A549 treated with RU486 at 1 μM for 4 hours (cell line): ENCODE measurements around the gene SMCR8. TPM values are rescaled to one million over a fixed set of nuclear protein-coding genes. Genes with fewer than 3 reads are reported as not detected.

Source experiments
- total RNA-seq: library from RNA; stranded (reverse); fragments of 200-300 nt; extraction: Qiagen RNA extraction; gene quantifications from 5 replicates; pipeline ENCODE4 v1.2.3, GENCODE V29; 2022; ENCODE audit warnings: low read depth

Gene SMCR8, protein sequence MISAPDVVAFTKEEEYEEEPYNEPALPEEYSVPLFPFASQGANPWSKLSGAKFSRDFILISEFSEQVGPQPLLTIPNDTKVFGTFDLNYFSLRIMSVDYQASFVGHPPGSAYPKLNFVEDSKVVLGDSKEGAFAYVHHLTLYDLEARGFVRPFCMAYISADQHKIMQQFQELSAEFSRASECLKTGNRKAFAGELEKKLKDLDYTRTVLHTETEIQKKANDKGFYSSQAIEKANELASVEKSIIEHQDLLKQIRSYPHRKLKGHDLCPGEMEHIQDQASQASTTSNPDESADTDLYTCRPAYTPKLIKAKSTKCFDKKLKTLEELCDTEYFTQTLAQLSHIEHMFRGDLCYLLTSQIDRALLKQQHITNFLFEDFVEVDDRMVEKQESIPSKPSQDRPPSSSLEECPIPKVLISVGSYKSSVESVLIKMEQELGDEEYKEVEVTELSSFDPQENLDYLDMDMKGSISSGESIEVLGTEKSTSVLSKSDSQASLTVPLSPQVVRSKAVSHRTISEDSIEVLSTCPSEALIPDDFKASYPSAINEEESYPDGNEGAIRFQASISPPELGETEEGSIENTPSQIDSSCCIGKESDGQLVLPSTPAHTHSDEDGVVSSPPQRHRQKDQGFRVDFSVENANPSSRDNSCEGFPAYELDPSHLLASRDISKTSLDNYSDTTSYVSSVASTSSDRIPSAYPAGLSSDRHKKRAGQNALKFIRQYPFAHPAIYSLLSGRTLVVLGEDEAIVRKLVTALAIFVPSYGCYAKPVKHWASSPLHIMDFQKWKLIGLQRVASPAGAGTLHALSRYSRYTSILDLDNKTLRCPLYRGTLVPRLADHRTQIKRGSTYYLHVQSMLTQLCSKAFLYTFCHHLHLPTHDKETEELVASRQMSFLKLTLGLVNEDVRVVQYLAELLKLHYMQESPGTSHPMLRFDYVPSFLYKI
- total RNA-seq = 15.4 to 16.8 TPM (median 16.2 TPM) in 5 replicates

DNA sequence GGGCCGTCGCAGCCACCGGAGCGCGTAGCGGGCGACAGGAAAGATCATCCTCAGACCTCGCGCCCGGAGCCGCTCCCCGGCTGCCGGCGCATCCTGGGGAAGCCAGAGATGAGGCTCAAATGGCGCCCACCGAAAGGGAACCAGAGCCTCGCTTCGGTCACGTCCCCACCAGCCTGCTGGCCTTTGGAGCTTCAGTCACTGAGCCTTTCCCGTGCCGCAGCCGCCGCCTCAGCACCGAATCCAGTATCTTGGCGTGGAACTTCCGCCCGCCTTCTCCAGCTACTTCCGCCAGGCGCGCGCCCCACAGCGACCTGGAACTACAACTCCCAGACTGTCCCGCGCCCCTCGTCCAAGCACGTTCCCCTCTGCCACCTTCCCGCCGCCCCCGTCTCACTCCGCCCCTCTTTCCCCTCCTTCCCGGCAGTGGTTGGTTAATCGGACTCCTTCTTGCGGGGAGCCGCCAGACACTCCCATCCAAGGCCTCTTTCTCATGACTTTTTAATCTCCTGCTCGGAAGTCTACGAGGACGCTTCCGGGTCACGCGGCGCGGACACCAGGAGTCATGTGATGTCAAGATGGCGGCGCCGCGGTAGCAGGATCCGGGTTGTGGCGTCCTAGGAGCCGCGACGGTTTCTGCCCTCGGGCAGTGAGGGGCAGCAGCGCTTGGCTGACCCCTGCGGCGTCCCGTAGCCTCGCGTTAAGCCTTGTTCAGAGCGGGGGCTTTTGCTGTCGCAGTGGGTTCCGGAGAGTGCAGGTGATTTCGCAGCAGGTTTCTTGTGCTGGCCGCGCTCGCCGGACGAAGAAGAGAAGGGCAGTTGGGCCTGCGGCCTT is at the start of gene SMCR8, which contains the start of gene TOP3A:
TSS of gene SMCR8 (plus strand) at position 563 of the 831 bp plus-strand sequence. CDS start 497 bp downstream, outside the sequence.
TSS of gene TOP3A (minus strand) at position 264 of the 831 bp plus-strand sequence. CDS start at position 48, 216 bp downstream.

DNA sequence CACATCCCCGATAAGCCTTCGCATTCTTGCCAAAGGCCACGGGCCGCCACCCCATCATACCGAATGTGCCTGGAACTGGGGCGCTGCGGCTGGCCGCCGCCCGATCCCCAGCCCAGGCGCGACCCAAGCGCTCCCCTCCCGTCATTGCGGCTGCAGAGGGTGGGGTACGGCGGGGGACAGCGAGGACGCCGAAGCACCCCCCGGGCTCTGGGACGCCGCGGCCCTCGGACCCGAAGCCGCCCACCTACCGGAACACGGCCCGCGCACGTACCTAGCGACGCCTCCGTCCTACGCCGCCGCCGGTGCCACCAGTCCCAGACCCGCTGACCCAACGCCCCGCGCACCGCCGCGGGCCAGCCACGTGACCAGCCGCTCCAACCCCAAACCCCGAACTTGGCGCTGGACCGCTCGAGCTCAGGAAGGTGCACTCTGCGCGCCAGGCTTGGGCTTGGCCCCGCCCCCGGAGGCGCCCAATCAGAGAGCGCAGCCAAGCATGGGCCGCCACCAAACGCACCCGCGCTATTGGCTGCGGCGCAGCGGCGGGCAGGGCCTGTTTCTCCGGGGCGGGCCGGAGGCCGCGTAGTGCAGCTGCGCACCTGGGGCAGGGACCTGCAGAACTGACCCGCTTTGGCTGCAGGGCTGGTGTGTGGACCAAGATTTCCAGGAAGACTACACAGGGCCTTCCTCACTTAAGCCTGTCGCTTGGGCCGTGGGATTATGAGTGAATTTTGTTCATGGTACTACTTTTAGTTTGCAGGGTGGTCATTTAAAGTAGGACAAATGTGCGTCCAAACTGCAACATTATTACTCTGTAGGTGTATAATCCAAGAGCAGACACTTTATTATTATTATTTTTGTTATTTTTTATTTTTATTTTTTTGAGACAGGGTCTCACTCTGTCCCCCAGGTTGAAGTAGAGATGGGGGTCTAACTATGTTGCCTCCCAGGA is 48.3 kb downstream of the SMCR8 start, which contains the start of gene SHMT1:
TSS of gene SHMT1 (minus strand) at position 450 of the 949 bp plus-strand sequence. CDS start 7,569 bp downstream, outside the sequence.

Other genes starting within 250 kb of the SMCR8 start
- 43.6 to 57.4 TPM (median 51.0 TPM) in 5 replicates for gene DRG2, start 227.3 kb upstream of the SMCR8 start, total RNA-seq
- gene MYO15A, start 206.5 kb upstream of the SMCR8 start, total RNA-seq = 0.30 to 0.63 TPM (median 0.42 TPM) in 5 replicates
- 51.1 to 57.5 TPM (median 52.3 TPM) in 5 replicates for gene ALKBH5, start 131.5 kb upstream of the SMCR8 start, total RNA-seq
- 11.7 to 18.1 TPM (median 13.6 TPM) in 5 replicates for gene LLGL1, start 89.7 kb upstream of the SMCR8 start, total RNA-seq
- 224 to 259 TPM (median 243 TPM) in 5 replicates for gene FLII, start 56.6 kb upstream of the SMCR8 start, total RNA-seq
- gene MIEF2, start 54.6 kb upstream of the SMCR8 start, total RNA-seq = 7.2 to 11.6 TPM (median 11.2 TPM) in 5 replicates
- gene TOP3A, start 299 bp upstream of the SMCR8 start, total RNA-seq = 29.2 to 41.8 TPM (median 37.0 TPM) in 5 replicates
- gene SHMT1, start 48.3 kb downstream of the SMCR8 start, total RNA-seq = 43.9 to 50.5 TPM (median 44.9 TPM) in 5 replicates
- 0.06 TPM in 1 of 5 replicates, not detected in the others for gene EVPLL, start 62.5 kb downstream of the SMCR8 start, total RNA-seq
- not detected in 5 replicates for gene LGALS9C, start 161.5 kb downstream of the SMCR8 start, total RNA-seq